Measurements from ENCODE around the gene AMHR2. TPM values are rescaled to one million over a fixed set of nuclear protein-coding genes. Genes with fewer than 3 reads are reported as not detected.
"Not testable (repeated sequence)": the region's sequence is repeated elsewhere in the genome, so short reads cannot be mapped to it uniquely, and the experiment has no call there.

AMHR2 gene
- not detected for total RNA-seq
- long read RNA-seq = 0 reads

GRCh38 chr12:53423597-53423996 lies at the start of gene AMHR2:
Gene AMHR2, plus strand, starts transcription at chr12:53423855. Its CDS starts 80 bp downstream, at chr12:53423935.
- no peak for DNase-seq (ENCODE audit: missing footprints)
- intact Hi-C loops (cut with DNase I) = no loop called here
- no peak for ATAC-seq

DNA sequence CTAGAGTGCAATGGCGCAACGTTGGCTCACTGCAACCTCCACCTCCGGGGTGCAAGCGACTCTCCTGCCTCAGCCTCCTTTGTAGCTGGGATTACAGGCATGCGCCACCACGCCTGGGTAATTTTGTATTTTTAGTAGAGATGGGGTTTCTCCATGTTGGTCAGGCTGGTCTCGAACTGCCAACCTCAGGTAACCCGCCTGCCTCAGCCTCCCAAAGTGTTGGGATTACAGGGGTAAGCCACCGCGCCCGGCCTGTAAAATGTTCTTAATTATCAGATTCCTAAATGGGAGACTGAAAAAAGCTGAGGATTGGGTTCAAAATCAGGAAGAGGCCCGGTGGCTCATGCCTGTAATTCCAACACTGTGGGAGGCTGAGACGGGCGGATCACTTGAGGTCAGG lies 49.4 kb upstream of the AMHR2 start:
- DNase-seq (ENCODE audit: missing footprints); intact Hi-C loops (cut with DNase I): not testable (repeated sequence)

GRCh38 chr12:53376747-53377146 lies 46.9 kb upstream of the AMHR2 start:
- ATAC-seq = no peak
- intact Hi-C loops (cut with DNase I) = no loop called here
- DNase-seq (ENCODE audit: missing footprints) = no peak

More for the DNA sequence above, 49.4 kb upstream of the AMHR2 start:
- not testable (repeated sequence) for ATAC-seq

DNA sequence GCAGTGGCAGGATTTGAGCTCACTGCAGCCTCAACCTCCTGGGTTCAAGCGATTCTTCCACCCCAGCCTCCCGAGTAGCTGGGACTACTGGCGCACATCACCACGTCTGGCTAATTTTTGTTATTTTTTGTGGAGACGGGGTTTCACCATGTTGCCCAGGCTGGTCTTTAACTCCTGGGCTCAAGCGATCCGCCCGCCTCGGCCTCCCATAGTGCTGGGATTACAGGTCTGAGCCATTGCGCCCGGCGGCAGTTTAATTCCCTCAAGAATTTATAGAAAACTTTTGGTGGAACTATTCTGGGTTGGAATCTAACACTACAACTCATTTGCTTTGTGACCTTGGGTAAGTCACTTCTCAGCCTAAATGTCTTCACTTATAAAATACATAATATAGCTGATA lies 45.4 kb upstream of the AMHR2 start:
- DNase-seq (ENCODE audit: missing footprints) (no peak), ATAC-seq (no peak)
- intact Hi-C loops (cut with DNase I) = no loop called here

DNA sequence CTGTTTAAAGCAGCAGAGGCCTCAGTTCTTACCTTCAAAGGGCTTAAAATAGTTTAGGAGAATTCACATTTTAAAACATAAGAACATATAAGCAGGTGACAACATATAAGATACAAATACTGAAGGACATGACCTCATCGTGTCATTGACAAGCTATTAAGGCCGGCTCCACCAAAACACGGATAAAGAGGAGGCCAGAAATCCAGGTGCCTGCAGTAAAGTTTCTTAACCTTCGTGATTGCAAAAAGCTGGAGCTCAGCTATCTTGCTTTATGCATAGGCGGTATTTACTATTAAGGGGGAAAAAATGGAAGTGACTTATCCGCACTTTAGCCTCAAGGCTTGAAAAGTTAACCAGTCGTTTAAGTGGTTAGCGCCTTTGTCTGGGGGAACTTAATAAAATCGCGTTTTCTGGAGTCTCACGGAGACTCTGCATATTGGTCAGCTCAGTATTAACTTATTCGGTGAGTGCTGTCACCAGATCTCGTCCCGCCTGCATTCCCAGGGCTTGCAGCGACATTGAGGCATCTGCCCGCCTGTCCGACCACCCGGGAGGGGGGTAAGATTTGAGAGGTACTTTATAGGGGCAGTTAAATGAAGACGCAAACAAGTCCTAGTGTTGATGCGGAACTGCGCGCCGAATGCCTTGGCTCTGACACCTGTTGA lies 44.8 kb upstream of the AMHR2 start:
- ATAC-seq = no peak
- DNase-seq (ENCODE audit: missing footprints) = no peak
- intact Hi-C loops (cut with DNase I) = no loop called here

GRCh38 chr12:53379389-53380103 lies 44.1 kb upstream of the AMHR2 start:
- DNase-seq (ENCODE audit: missing footprints) (peak; percentile 97), ATAC-seq (peak; percentile 89)
- intact Hi-C loops (cut with DNase I) = no loop called here

DNA sequence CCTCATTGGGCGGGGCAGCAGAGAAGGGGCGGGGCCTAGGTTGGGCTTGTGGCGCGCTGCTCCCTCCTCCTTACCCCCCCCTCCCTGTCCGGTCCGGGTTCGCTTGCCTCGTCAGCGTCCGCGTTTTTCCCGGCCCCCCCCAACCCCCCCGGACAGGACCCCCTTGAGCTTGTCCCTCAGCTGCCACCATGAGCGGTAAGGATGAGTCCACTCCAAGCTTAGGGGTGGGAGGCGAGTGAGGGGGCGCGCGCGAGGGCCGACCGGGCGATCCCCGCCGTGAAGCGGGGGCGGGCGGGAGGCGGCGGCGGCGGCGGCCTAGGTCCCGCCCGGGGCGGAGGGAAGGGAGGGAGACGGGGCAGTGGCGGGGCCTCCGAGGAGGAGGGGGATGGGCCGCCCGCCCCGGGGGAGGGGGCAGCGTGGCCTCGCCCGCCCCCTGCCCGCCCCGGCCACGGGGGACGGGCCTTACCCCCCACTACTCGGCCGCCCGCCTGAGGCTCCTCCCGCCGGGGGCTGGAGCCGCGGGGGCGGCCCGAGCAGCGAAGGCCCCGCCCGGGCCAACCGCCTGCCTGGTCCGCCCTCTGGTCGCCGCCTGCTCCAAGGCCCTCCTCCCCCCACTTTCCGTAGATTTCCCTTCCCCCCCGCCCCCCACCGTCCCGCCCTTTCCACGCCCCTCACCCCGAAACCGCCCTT lies 43.4 kb upstream of the AMHR2 start, which contains the start of gene SP1:
Gene SP1, plus strand, starts transcription at position 73 of the 690 bp plus-strand sequence. Its CDS starts 116 bp downstream, at position 189.
- DNase-seq (ENCODE audit: missing footprints) (peak; percentile 97), ATAC-seq (peak; percentile 75)
- intact Hi-C loops (cut with DNase I) = no loop called here

- DNase-seq (ENCODE audit: missing footprints) = no peak
- intact Hi-C loops (cut with DNase I) = no loop called here
- no peak for ATAC-seq
Observed at GRCh38 chr12:53380794-53381730, 42.6 kb upstream of the AMHR2 start.

GRCh38 chr12:53381731-53382630 lies 41.7 kb upstream of the AMHR2 start:
- DNase-seq (ENCODE audit: missing footprints) = peak; percentile 79
- intact Hi-C loops (cut with DNase I) = no loop called here
- ATAC-seq = no peak

- ATAC-seq = no peak
- no peak for DNase-seq (ENCODE audit: missing footprints)
Observed at GRCh38 chr12:53383258-53383657, 40.4 kb upstream of the AMHR2 start.

GRCh38 chr12:53386381-53386780 lies 37.3 kb upstream of the AMHR2 start:
- DNase-seq (ENCODE audit: missing footprints); intact Hi-C loops (cut with DNase I); ATAC-seq: not testable (repeated sequence)

More at GRCh38 chr12:53383258-53383657, 40.4 kb upstream of the AMHR2 start:
- intact Hi-C loops (cut with DNase I) = no loop called here

DNA sequence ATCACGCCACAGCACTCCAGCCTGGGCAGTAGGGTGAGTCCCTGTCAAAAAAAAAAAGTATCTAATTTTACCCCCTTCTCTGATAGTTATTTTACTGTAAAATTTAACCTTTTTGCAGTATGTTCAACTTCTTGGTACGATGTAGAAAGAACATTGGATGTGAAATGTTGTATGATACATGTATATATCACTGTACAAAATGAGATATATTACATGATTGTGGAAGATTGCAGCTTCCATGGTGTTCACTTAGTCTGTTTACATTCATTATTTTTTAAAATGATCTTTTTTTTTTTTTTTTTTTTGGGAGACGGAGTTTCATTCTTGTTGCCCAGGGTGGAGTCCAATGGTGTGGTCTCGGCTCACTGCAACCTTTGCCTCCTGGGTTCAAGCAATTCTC lies 34.7 kb upstream of the AMHR2 start:
- no peak for ATAC-seq
- intact Hi-C loops (cut with DNase I) = no loop called here
- no peak for DNase-seq (ENCODE audit: missing footprints)

- intact Hi-C loops (cut with DNase I) = no loop called here
- no peak for DNase-seq (ENCODE audit: missing footprints)
- no peak for ATAC-seq
Observed at GRCh38 chr12:53389702-53390101, 34.0 kb upstream of the AMHR2 start.

- DNase-seq (ENCODE audit: missing footprints) = no peak
- no peak for ATAC-seq
- intact Hi-C loops (cut with DNase I) = no loop called here
Observed at GRCh38 chr12:53391724-53392123, 31.9 kb upstream of the AMHR2 start.

DNA sequence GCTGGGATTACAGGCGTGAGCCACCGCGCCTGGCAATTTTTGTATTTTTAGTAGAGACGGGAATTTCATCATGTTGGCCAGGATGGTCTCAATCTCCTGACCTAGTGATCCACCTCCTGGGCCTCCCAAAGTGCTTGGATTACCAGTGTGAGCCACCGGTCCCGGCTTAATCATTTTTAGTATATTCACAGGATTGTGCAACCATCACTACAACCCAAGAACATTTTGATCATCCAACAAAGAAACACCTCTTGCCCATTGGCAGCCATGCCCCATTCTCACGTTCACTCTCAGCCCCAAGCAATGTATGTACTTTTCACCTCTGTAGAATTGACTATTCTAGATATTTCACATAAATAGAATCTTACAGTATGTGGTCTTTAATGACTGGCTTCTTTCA lies 23.8 kb upstream of the AMHR2 start:
- DNase-seq (ENCODE audit: missing footprints) = no peak
- no peak for ATAC-seq
- intact Hi-C loops (cut with DNase I) = no loop called here

DNA sequence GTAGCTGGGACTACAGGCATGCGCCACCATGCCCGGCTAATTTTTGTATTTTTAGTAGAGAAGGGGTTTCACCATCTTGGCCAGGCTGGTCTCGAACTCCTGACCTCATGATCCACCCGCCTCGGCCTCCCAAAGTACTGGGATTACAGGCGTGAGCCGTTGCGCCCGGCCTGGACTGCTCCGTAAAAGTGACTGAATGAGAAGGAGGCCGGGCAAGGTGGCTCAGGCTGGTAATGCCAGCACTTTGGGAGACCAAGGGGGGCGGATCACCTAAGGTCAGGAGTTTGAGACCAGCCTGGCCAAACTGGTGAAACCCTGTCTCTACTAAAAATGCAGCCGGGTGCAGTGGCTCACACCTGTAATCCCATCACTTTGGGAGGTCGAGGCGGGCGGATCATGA lies 21.3 kb upstream of the AMHR2 start:
- ATAC-seq; intact Hi-C loops (cut with DNase I): not testable (repeated sequence)
- peak; percentile 52 for DNase-seq (ENCODE audit: missing footprints)

- ATAC-seq (no peak), DNase-seq (ENCODE audit: missing footprints) (peak; percentile 42)
- intact Hi-C loops (cut with DNase I) = no loop called here
Observed at GRCh38 chr12:53402871-53403270, 20.8 kb upstream of the AMHR2 start.

GRCh38 chr12:53410951-53411350 lies 12.7 kb upstream of the AMHR2 start:
- DNase-seq (ENCODE audit: missing footprints) (peak; percentile 35), ATAC-seq (no peak)
- intact Hi-C loops (cut with DNase I) = no loop called here
